Esophagus muscularis mucosa (tissue), 4 donors: ENCODE measurements around the gene LAMA3.

Source experiments
- CTCF ChIP-seq, 3 experiments: fragments of 200-600 bp in 2 of 3; fragments of 450-650 bp in 1 of 3; sonication (generic) in 2 of 3; IDR thresholded peaks; one replicate each; pipeline ENCODE4 v1.5.1; 2017 to 2019; ENCODE audit warnings: antibody characterized with exemption in 3 of 3, mild to moderate bottlenecking in 2 of 3, moderate library complexity in 1 of 3
- EP300 ChIP-seq: sonication (generic); formaldehyde crosslinking; IDR thresholded peaks from one replicate; pipeline ENCODE4 v1.6.1; 2017; ENCODE audit warnings: antibody characterized with exemption
- POLR2A ChIP-seq: fragments of 450-650 bp; IDR thresholded peaks from one replicate; pipeline ENCODE4 v1.6.1; 2017; ENCODE audit warnings: antibody characterized with exemption, moderate library complexity, mild to moderate bottlenecking, low read depth
- POLR2AphosphoS5 ChIP-seq, 2 donors: sonication (generic); formaldehyde crosslinking; IDR thresholded peaks; one replicate each; pipeline ENCODE4 v1.6.1; 2017; ENCODE audit warnings: antibody characterized with exemption in 2 of 2

DNA sequence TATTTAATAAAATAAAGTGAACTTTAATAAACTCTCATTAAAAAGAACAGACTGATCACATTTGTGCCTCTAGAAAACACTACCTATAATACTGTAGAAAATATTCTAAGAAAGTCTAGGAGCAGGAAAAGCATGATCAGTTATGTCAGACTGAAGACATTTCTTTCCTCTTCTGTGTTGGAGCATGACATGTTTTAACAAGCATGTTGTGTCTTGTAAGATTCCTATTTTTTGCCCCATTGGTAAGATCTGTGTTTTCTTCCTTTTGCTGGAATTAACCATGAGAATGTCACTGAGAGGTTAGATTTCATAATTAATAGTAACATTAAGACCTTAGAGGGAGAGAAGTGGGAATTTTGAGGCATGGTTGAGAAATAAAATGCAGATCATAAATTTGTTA is 27.7 kb downstream of the LAMA3 start:
- TF ChIP-seq POLR2A, result no peak
- TF ChIP-seq CTCF (IDR thresholded peaks at IDR 0.05), result no peak
- no peak for TF ChIP-seq POLR2AphosphoS5 (IDR thresholded peaks at IDR 0.05)
- TF ChIP-seq EP300, result no peak
